HG02759 (cell line): ENCODE results near the gene HSFY1.
"Not testable (repeated sequence)": the region's sequence is repeated elsewhere in the genome, so short reads cannot be mapped to it uniquely, and the experiment has no call there.

ENCODE experiments used
- ATAC-seq: cut with Tn5 transposase; IDR thresholded peaks from one replicate; pipeline ENCODE4 v1.9.1; 2021; ENCODE audit warnings: mild to moderate bottlenecking, moderate library complexity; ENCODE audit not compliant: unreplicated experiment

Gene HSFY1

DNA sequence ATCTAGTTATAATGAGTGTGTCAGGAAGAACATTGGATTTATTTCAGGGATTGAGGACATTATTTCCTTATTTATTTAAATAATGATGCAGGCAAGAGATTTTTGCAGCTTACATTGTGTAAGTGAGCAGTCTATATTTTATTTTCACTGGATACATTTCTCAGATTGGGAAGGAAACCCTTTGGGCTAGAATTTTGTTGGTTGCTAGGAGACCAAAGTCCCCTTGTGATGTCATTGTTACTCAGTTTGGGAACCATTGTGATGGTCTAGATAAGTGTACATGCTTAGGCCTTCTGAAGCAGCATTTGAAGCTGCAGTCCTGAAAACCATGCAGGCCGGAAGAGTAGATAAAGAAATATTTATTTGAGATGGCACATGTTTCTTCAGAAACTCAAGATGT, at the start of gene HSFY1:
TSS of gene HSFY1 (plus strand) at position 301 of the 400 bp plus-strand sequence. CDS start at position 369, 68 bp downstream.
- ATAC-seq = not testable (repeated sequence)

- ATAC-seq = peak; percentile 54
Observed at GRCh38 chrY:18504266-18504665, 42.3 kb upstream of the HSFY1 start.

GRCh38 chrY:18530995-18531655, 15.4 kb upstream of the HSFY1 start:
- not testable (repeated sequence) for ATAC-seq

GRCh38 chrY:18538952-18539351, 7.6 kb upstream of the HSFY1 start:
- not testable (repeated sequence) for ATAC-seq

DNA sequence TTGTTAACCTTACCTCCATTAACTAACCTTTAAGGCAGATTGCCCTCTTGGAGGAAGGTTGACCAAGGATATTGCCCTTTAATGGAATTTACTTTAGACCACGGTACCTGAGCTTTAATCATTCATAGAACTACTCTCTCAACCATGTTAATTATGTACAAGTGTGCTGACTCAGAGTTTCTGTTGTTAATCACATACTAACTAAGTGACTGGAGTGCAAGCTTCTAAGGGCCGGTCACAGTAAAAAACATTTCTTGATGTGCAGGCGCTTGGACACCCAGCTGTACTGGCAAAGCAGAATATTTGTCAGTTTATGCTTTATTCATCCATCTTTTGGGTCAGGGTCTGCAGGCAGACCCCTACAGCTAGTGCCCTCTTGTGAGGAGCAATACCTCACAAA, 6.6 kb downstream of the HSFY1 start:
- not testable (repeated sequence) for ATAC-seq

- ATAC-seq = not testable (repeated sequence)
Observed at GRCh38 chrY:18565915-18566314, 19.4 kb downstream of the HSFY1 start.
